GM23338 (cell line): ENCODE measurements around the gene TSPEAR. TPM values are rescaled to one million over a fixed set of nuclear protein-coding genes. Genes with fewer than 3 reads are reported as not detected.

ENCODE experiments used
- ATAC-seq: fragments of 200-7000 bp; cut with Tn5 transposase; 3 replicates; pipeline ENCODE4 v1.9.1; 2020
- DNase-seq: peaks from one replicate; pipeline ENCODE4 v3.0.0-alpha.2; 2015; ENCODE audit warnings: low spot score
- H2AFZ ChIP-seq: fragments of 200-600 bp; sonication (generic); 2 replicates; pipeline ENCODE4 v1.8.0; 2016; ENCODE audit warnings: antibody characterized with exemption, mild to moderate bottlenecking, moderate library complexity
- H3F3A ChIP-seq: fragments of 200-600 bp; sonication (generic); replicated peaks from 2 replicates; pipeline ENCODE4 v1.8.0; 2017; ENCODE audit warnings: antibody characterized with exemption, mixed run types, low read depth
- H3K27ac ChIP-seq: fragments of 200-600 bp; sonication (generic); 2 replicates; pipeline ENCODE4 v1.6.1; 2016; ENCODE audit warnings: low read depth
- H3K27me3 ChIP-seq: fragments of 200-600 bp; sonication (generic); 2 replicates; pipeline ENCODE4 v1.8.0; 2016; ENCODE audit warnings: mild to moderate bottlenecking, mixed run types, moderate library complexity; ENCODE audit not compliant: insufficient read depth
- H3K36me3 ChIP-seq: fragments of 200-600 bp; sonication (generic); 2 replicates; pipeline ENCODE4 v1.8.0; 2016; ENCODE audit warnings: mild to moderate bottlenecking; ENCODE audit not compliant: insufficient read depth
- H3K4me1 ChIP-seq: fragments of 200-600 bp; sonication (generic); 2 replicates; pipeline ENCODE4 v1.8.0; 2016; ENCODE audit warnings: mild to moderate bottlenecking, moderate library complexity; ENCODE audit not compliant: insufficient read depth
- H3K4me2 ChIP-seq: fragments of 200-600 bp; sonication (generic); 2 replicates; pipeline ENCODE4 v1.7.1; 2017; ENCODE audit warnings: mixed run types
- H3K4me3 ChIP-seq: fragments of 200-600 bp; sonication (generic); 2 replicates; pipeline ENCODE4 v1.6.1; 2016; ENCODE audit warnings: mixed run types
- H3K79me2 ChIP-seq: fragments of 200-600 bp; sonication (generic); replicated peaks from 2 replicates; pipeline ENCODE4 v1.8.0; 2017; ENCODE audit warnings: mild to moderate bottlenecking; ENCODE audit not compliant: insufficient read depth
- H3K9me2 ChIP-seq: fragments of 200-600 bp; sonication (generic); 2 replicates; pipeline ENCODE4 v1.8.0; 2017; ENCODE audit not compliant: insufficient read depth
- H4K20me1 ChIP-seq: fragments of 200-600 bp; sonication (generic); replicated peaks from 2 replicates; pipeline ENCODE4 v1.8.0; 2017; ENCODE audit warnings: mild to moderate bottlenecking; ENCODE audit not compliant: insufficient read depth
- H3K27ac Mint-ChIP-seq: 2 replicates; pipeline ENCODE4 v1.8.0; 2020; ENCODE audit warnings: inconsistent platforms, mild to moderate bottlenecking, moderate library complexity, mixed read lengths
- H3K27me3 Mint-ChIP-seq: 3 replicates; pipeline ENCODE4 v1.8.0; 2022; ENCODE audit warnings: low read depth, mild to moderate bottlenecking, moderate library complexity, mixed read lengths, inconsistent platforms; ENCODE audit not compliant: insufficient read depth, poor library complexity
- H3K36me3 Mint-ChIP-seq: 3 replicates; pipeline ENCODE4 v1.8.0; 2021; ENCODE audit warnings: low read depth, mild to moderate bottlenecking, inconsistent platforms, moderate library complexity, mixed read lengths
- H3K4me1 Mint-ChIP-seq: 3 replicates; pipeline ENCODE4 v1.8.0; 2020; ENCODE audit warnings: mild to moderate bottlenecking, inconsistent platforms, mixed read lengths
- H3K4me3 Mint-ChIP-seq: 3 replicates; pipeline ENCODE4 v1.8.0; 2021; ENCODE audit warnings: moderate library complexity, mild to moderate bottlenecking, inconsistent platforms, mixed read lengths
- H3K9me3 Mint-ChIP-seq: 3 replicates; pipeline ENCODE4 v1.8.0; 2020; ENCODE audit warnings: moderate library complexity, mild to moderate bottlenecking, inconsistent platforms, mixed read lengths
- CREB1 ChIP-seq: fragments of 250-450 bp; sonication (Bioruptor Pico); IDR thresholded peaks from 2 replicates; pipeline ENCODE4 v1.5.0; 2020; ENCODE audit warnings: low read depth, mild to moderate bottlenecking, moderate library complexity
- CTCF ChIP-seq, 2 experiments: fragments of 200-600 bp in 1 of 2; sonication (generic) in 1 of 2; conservative IDR thresholded peaks; 2 replicates each; pipeline versions ENCODE4 v1.5.1 to v1.6.1; 2016 to 2017; ENCODE audit warnings: antibody characterized with exemption in 2 of 2, low read depth in 2 of 2, mild to moderate bottlenecking in 2 of 2, moderate library complexity in 1 of 2
- EZH2 ChIP-seq: fragments of 200-600 bp; sonication (generic); IDR thresholded peaks from one replicate; pipeline ENCODE4 v1.8.0; 2017; ENCODE audit warnings: antibody characterized with exemption, mild to moderate bottlenecking, low read depth; ENCODE audit not compliant: unreplicated experiment
- EZH2phosphoT487 ChIP-seq: fragments of 200-600 bp; sonication (generic); IDR thresholded peaks from one replicate; pipeline ENCODE4 v1.8.1; 2018; ENCODE audit warnings: antibody characterized with exemption; ENCODE audit not compliant: unreplicated experiment
- JUNB ChIP-seq: IDR thresholded peaks from one replicate; pipeline ENCODE4 v1.6.1; 2016; ENCODE audit warnings: antibody characterized with exemption; ENCODE audit not compliant: unreplicated experiment
- NANOG ChIP-seq: IDR thresholded peaks from 2 replicates; pipeline ENCODE4 v1.6.1; 2016; ENCODE audit warnings: antibody characterized with exemption, borderline replicate concordance
- POLR2AphosphoS5 ChIP-seq: IDR thresholded peaks from 2 replicates; pipeline ENCODE4 v1.6.1; 2016; ENCODE audit warnings: antibody characterized with exemption, low read depth
- STAT1 ChIP-seq: IDR thresholded peaks from one replicate; pipeline ENCODE4 v1.6.1; 2016; ENCODE audit warnings: antibody characterized with exemption; ENCODE audit not compliant: unreplicated experiment
- ZNF114 ChIP-seq: fragments of 250-450 bp; sonication (Bioruptor Pico); IDR thresholded peaks from 2 replicates; pipeline ENCODE4 v1.5.0; 2020; ENCODE audit warnings: mild to moderate bottlenecking, moderate library complexity
- ZNF331 ChIP-seq: fragments of 250-450 bp; sonication (Bioruptor Pico); IDR thresholded peaks from 2 replicates; pipeline ENCODE4 v1.5.0; 2020; ENCODE audit warnings: low read depth, mild to moderate bottlenecking, moderate library complexity
- ZNF462 ChIP-seq: fragments of 250-450 bp; sonication (Bioruptor Pico); IDR thresholded peaks from 2 replicates; pipeline ENCODE4 v1.5.0; 2020; ENCODE audit warnings: mild to moderate bottlenecking, moderate library complexity
- polyA plus RNA-seq: library from polyadenylated mRNA; unstranded; fragments of >200 nt; fragmentation: Nextera tagmentation; extraction: Ambion mirVana; gene quantifications from 2 replicates; pipeline ENCODE4 v1.2.1, GENCODE V29; 2016
- total RNA-seq: library from RNA; depleted of rRNA; stranded (reverse); fragments of >200 nt; shearing (Covaris generic); gene quantifications from 2 replicates; pipeline ENCODE4 v1.2.3, GENCODE V29; 2014
- TF ChIP-seq, protein P1 (sequence below): IDR thresholded peaks from one replicate; pipeline ENCODE4 v1.6.1; 2018; ENCODE audit warnings: antibody characterized with exemption; ENCODE audit not compliant: unreplicated experiment
- TF ChIP-seq, protein P2 (sequence below): IDR thresholded peaks from 2 replicates; pipeline ENCODE4 v1.6.1; 2016; ENCODE audit warnings: antibody characterized with exemption

Gene TSPEAR
- total and polyA plus RNA-seq, 2 experiments from 2014 or later = 0.35 to 0.92 TPM

- no peak for ATAC-seq
- no peak overlapping the region for H3K4me3 Mint-ChIP-seq
- H2AFZ ChIP-seq = no peak overlapping the region
Observed at GRCh38 chr21:44734026-44734745, 22.8 kb upstream of the TSPEAR start.

More at GRCh38 chr21:44734026-44734745, 22.8 kb upstream of the TSPEAR start:
- H3K4me1 Mint-ChIP-seq = peaks cover 24% of the 10 kb centered on the region
- TF ChIP-seq POLR2AphosphoS5 (no peak), ZNF114 (CRISPR knock-in tag) (no peak), EZH2phosphoT487 (no peak), NANOG (no peak), ZNF462 (CRISPR knock-in tag) (no peak), CREB1 (CRISPR knock-in tag) (no peak), CTCF (conservative IDR thresholded peaks at IDR 0.05; ENCODE audit: low read depth in 2 of 2) (no peak), STAT1 (no peak), ZNF331 (CRISPR knock-in tag) (no peak), JUNB (no peak), EZH2 (no peak)
- TF ChIP-seq, protein P1, sequence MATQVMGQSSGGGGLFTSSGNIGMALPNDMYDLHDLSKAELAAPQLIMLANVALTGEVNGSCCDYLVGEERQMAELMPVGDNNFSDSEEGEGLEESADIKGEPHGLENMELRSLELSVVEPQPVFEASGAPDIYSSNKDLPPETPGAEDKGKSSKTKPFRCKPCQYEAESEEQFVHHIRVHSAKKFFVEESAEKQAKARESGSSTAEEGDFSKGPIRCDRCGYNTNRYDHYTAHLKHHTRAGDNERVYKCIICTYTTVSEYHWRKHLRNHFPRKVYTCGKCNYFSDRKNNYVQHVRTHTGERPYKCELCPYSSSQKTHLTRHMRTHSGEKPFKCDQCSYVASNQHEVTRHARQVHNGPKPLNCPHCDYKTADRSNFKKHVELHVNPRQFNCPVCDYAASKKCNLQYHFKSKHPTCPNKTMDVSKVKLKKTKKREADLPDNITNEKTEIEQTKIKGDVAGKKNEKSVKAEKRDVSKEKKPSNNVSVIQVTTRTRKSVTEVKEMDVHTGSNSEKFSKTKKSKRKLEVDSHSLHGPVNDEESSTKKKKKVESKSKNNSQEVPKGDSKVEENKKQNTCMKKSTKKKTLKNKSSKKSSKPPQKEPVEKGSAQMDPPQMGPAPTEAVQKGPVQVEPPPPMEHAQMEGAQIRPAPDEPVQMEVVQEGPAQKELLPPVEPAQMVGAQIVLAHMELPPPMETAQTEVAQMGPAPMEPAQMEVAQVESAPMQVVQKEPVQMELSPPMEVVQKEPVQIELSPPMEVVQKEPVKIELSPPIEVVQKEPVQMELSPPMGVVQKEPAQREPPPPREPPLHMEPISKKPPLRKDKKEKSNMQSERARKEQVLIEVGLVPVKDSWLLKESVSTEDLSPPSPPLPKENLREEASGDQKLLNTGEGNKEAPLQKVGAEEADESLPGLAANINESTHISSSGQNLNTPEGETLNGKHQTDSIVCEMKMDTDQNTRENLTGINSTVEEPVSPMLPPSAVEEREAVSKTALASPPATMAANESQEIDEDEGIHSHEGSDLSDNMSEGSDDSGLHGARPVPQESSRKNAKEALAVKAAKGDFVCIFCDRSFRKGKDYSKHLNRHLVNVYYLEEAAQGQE = no peak
- TF ChIP-seq, protein P2, sequence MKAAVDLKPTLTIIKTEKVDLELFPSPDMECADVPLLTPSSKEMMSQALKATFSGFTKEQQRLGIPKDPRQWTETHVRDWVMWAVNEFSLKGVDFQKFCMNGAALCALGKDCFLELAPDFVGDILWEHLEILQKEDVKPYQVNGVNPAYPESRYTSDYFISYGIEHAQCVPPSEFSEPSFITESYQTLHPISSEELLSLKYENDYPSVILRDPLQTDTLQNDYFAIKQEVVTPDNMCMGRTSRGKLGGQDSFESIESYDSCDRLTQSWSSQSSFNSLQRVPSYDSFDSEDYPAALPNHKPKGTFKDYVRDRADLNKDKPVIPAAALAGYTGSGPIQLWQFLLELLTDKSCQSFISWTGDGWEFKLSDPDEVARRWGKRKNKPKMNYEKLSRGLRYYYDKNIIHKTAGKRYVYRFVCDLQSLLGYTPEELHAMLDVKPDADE = no peak
- H3K27ac ChIP-seq = no peak overlapping the region
- H3K36me3 ChIP-seq = 0 out of 2 replicates have a peak, but pooled peaks cover 4% of the 10 kb centered on the region
- H3K4me2 ChIP-seq = no peak overlapping the region
- no peak overlapping the region for H3K27ac Mint-ChIP-seq
- no peaks in the 10 kb centered on the region for H3K9me2 ChIP-seq
- H3K36me3 Mint-ChIP-seq = peaks cover 21% of the 10 kb centered on the region
- no peak for DNase-seq
- peaks cover 37% of the 10 kb centered on the region; the same call in 2 of the 3 replicates for H3K9me3 Mint-ChIP-seq
- no peaks in the 10 kb centered on the region for H4K20me1 ChIP-seq
- no peaks in the 10 kb centered on the region for H3F3A ChIP-seq
- H3K4me1 ChIP-seq = no peaks in the 10 kb centered on the region; the same call in 1 of the 2 replicates
- no peaks in the 10 kb centered on the region for H3K27me3 ChIP-seq
- H3K27me3 Mint-ChIP-seq = peaks cover 25% of the 10 kb centered on the region
- H3K4me3 ChIP-seq = no peak overlapping the region
- H3K79me2 ChIP-seq = no peaks in the 10 kb centered on the region
